Fibroblast of lung (primary cell): ENCODE results near the gene TNFSF15. TPM values are rescaled to one million over a fixed set of nuclear protein-coding genes. Genes with fewer than 3 reads are reported as not detected.

Source experiments
- DNase-seq, 2 donors: peaks; one replicate each; pipeline versions ENCODE4 v3.0.0 to v3.0.0-alpha.2; 2010; ENCODE audit warnings: low read depth in 2 of 2
- H2AFZ ChIP-seq: 2 replicates; pipeline ENCODE4 v1.5.1; 2012; ENCODE audit warnings: low read length, control low read depth, inconsistent platforms
- H3K27ac ChIP-seq: 2 replicates; pipeline ENCODE4 v1.5.1; 2011; ENCODE audit warnings: low read length, control low read depth; ENCODE audit not compliant: insufficient read depth
- H3K27me3 ChIP-seq: 2 replicates; pipeline ENCODE4 v1.5.1; 2011; ENCODE audit warnings: mild to moderate bottlenecking, low read length; ENCODE audit not compliant: control insufficient read depth, insufficient read depth
- H3K36me3 ChIP-seq: 2 replicates; pipeline ENCODE4 v1.5.1; 2011; ENCODE audit warnings: low read length; ENCODE audit not compliant: control insufficient read depth, insufficient read depth
- H3K4me1 ChIP-seq: 2 replicates; pipeline ENCODE4 v1.5.1; 2011; ENCODE audit warnings: low read length; ENCODE audit not compliant: control insufficient read depth, insufficient read depth; ENCODE audit errors: extremely low read depth
- H3K4me2 ChIP-seq: 2 replicates; pipeline ENCODE4 v1.5.1; 2011; ENCODE audit warnings: low read length, control low read depth; ENCODE audit not compliant: insufficient read depth; ENCODE audit errors: extremely low read depth
- H3K4me3 ChIP-seq, 4 experiments: fragments of 200-600 bp in 1 of 4; sonication (generic) in 1 of 4; replicated peaks in 1 of 4; 2 replicates each; pipeline ENCODE4 v1.5.1; 2011 to 2016; ENCODE audit warnings: low read length in 4 of 4, low read depth in 3 of 4, mild to moderate bottlenecking in 3 of 4, control low read depth in 2 of 4, inconsistent platforms in 1 of 4, mixed read lengths in 1 of 4; ENCODE audit not compliant: insufficient read depth in 1 of 4; ENCODE audit errors: control extremely low read depth in 1 of 4
- H3K79me2 ChIP-seq: 2 replicates; pipeline ENCODE4 v1.5.1; 2012; ENCODE audit warnings: mild to moderate bottlenecking, low read length, inconsistent platforms; ENCODE audit not compliant: control insufficient read depth, insufficient read depth
- H3K9ac ChIP-seq: 2 replicates; pipeline ENCODE4 v1.5.1; 2011; ENCODE audit warnings: mild to moderate bottlenecking, low read length, control low read depth; ENCODE audit not compliant: insufficient read depth
- H3K9me3 ChIP-seq: 2 replicates; pipeline ENCODE4 v1.5.1; 2012; ENCODE audit warnings: low read depth, low read length; ENCODE audit not compliant: control insufficient read depth, insufficient read depth
- H4K20me1 ChIP-seq: 2 replicates; pipeline ENCODE4 v1.5.1; 2011; ENCODE audit warnings: low read length; ENCODE audit not compliant: control insufficient read depth, insufficient read depth; ENCODE audit errors: extremely low read depth
- EZH2 ChIP-seq: IDR thresholded peaks from 2 replicates; pipeline ENCODE4 v1.5.1; 2012; ENCODE audit warnings: low read length, control low read depth, mild to moderate bottlenecking; ENCODE audit errors: missing control alignments
- polyA plus RNA-seq, 2 donors: library from polyadenylated mRNA; depleted of rRNA in 1 of 2; stranded (reverse) in 1 of 2; unstranded in 1 of 2; fragments of >200 nt; gene quantifications; 2 replicates each; pipeline ENCODE4 v1.2.1, GENCODE V29; 2011 to 2012; ENCODE audit warnings: missing spikeins in 1 of 2
- total RNA-seq: library from RNA; depleted of rRNA; stranded (reverse); fragments of >200 nt; gene quantifications from 2 replicates; pipeline ENCODE4 v1.2.1, GENCODE V29; 2014
- TF ChIP-seq, protein P1 (sequence below), 2 donors: IDR thresholded peaks in 1 of 2; conservative IDR thresholded peaks in 1 of 2; 1 replicate in 1 of 2; 2 replicates in 1 of 2; pipeline ENCODE4 v1.5.1; 2011 to 2012; ENCODE audit warnings: low read length in 2 of 2, control low read depth in 1 of 2, inconsistent platforms in 1 of 2, low read depth in 1 of 2, mild to moderate bottlenecking in 1 of 2

Gene TNFSF15
- total and polyA plus RNA-seq, 2 donors (not counting 1 experiment from before 2014, with no cell fraction given): 0.33 to 0.76 TPM

DNA sequence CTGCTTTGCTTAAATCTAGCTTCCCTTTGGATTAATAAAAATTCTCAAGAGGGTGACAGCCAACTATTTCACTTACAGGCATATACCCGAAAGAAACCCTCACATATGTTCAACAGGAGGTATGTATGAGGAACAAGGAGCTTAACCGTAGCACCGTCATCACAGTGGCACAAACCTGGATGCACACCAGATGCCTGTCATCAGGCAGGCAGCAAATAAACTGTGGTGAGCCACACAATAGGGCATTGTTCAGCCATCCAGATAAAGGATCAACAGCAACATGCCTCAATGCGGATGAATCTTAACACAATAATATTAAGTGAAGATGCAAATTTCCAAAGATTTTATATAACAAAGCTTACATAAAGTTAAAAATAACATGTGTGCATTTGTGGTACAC, 5.5 kb upstream of the TNFSF15 start:
- no peak overlapping the region for H3K9ac ChIP-seq
- H2AFZ ChIP-seq: no peak overlapping the region
- H3K27me3 ChIP-seq: no peaks in the 10 kb centered on the region
- no peaks in the 10 kb centered on the region for H3K79me2 ChIP-seq
- H3K4me2 ChIP-seq: no peak overlapping the region
- no peak for TF ChIP-seq EZH2
- TF ChIP-seq, protein P1, sequence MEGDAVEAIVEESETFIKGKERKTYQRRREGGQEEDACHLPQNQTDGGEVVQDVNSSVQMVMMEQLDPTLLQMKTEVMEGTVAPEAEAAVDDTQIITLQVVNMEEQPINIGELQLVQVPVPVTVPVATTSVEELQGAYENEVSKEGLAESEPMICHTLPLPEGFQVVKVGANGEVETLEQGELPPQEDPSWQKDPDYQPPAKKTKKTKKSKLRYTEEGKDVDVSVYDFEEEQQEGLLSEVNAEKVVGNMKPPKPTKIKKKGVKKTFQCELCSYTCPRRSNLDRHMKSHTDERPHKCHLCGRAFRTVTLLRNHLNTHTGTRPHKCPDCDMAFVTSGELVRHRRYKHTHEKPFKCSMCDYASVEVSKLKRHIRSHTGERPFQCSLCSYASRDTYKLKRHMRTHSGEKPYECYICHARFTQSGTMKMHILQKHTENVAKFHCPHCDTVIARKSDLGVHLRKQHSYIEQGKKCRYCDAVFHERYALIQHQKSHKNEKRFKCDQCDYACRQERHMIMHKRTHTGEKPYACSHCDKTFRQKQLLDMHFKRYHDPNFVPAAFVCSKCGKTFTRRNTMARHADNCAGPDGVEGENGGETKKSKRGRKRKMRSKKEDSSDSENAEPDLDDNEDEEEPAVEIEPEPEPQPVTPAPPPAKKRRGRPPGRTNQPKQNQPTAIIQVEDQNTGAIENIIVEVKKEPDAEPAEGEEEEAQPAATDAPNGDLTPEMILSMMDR (conservative IDR thresholded peaks at IDR 0.05 in 1 of 2, IDR thresholded peaks at IDR 0.05 in 1 of 2; ENCODE audit: low read depth in 1 of 2, low read length in 2 of 2): no peak
- no peaks in the 10 kb centered on the region for H4K20me1 ChIP-seq
- H3K36me3 ChIP-seq: no peaks in the 10 kb centered on the region
- H3K9me3 ChIP-seq: no peaks in the 10 kb centered on the region
- DNase-seq: peak in 1 of 2 donors; percentile 69
- H3K4me3 ChIP-seq: no peak overlapping the region
- peaks cover under 1% of the 10 kb centered on the region for H3K4me1 ChIP-seq
- H3K27ac ChIP-seq: no peak overlapping the region

DNA sequence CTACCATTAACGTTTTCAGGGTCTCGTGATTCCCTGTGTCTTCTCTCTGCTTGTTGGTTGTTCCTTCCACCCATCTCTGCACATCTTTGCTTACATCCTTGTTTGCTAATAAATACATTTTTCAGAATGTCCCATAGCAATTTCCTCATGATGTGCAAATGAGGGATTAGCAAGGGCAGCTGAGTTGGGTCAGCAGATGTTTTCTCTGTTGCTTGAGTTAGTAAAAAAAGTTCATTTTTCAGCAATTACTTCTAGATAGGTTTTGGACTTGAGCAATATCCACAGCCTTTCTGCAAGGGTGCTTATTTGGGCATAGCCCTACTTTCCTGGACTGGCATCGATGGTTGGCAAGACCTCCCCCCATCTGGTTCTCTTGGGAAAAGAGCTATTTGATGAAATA, 4.8 kb upstream of the TNFSF15 start:
- H3K4me1 ChIP-seq: peaks cover 6% of the 10 kb centered on the region
- H3K79me2 ChIP-seq: no peaks in the 10 kb centered on the region
- no peak for DNase-seq
- H3K36me3 ChIP-seq: no peaks in the 10 kb centered on the region
- no peak overlapping the region for H3K4me2 ChIP-seq
- no peak overlapping the region for H3K9ac ChIP-seq
- H3K4me3 ChIP-seq: no peak overlapping the region
- H2AFZ ChIP-seq: no peak overlapping the region
- no peak overlapping the region for H3K27ac ChIP-seq
- H4K20me1 ChIP-seq: no peaks in the 10 kb centered on the region
- no peaks in the 10 kb centered on the region for H3K9me3 ChIP-seq
- TF ChIP-seq EZH2: no peak
- no peaks in the 10 kb centered on the region for H3K27me3 ChIP-seq

DNA sequence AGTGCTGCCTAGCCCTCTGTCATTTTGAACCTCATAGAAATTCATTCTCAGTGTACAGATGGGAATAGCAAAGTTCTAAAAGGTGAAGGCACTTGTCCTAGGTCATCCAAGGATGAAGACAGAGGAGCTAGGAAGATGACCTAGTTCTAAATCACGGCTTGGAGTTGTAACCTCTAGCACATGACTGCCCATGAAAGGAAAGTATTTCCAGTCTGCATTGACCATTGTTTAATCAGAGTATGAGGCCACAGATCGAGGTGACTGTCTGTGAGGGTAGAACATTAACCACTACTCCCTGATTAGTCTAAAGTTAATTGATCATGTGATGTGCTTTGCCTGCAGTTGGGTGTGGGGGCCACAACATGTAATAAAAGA, 674 bp upstream of the TNFSF15 start:
- Histone ChIP-seq H3K27ac (no peak overlapping the region), H3K4me2 (no peak overlapping the region)
- DNase-seq: no peak

More for the DNA sequence above, 674 bp upstream of the TNFSF15 start:
- Histone ChIP-seq H3K9me3 (no peaks in the 10 kb centered on the region), H4K20me1 (no peaks in the 10 kb centered on the region), H3K79me2 (no peaks in the 10 kb centered on the region), H3K9ac (no peak overlapping the region), H2AFZ (no peak overlapping the region), H3K27me3 (no peaks in the 10 kb centered on the region), H3K4me1 (peaks cover 10% of the 10 kb centered on the region), H3K36me3 (no peaks in the 10 kb centered on the region), H3K4me3 (no peak overlapping the region)
- TF ChIP-seq, protein P1 (conservative IDR thresholded peaks at IDR 0.05 in 1 of 2, IDR thresholded peaks at IDR 0.05 in 1 of 2; ENCODE audit: low read depth in 1 of 2, low read length in 2 of 2): no peak
- no peak for TF ChIP-seq EZH2
